Fibroblast of skin of scalp (primary cell): ENCODE data around the gene PPFIA1.
A peak's percentile ranks its signal among the peaks of the same experiment; 100 is the strongest.
"Not testable (repeated sequence)": the region's sequence is repeated elsewhere in the genome, so short reads cannot be mapped to it uniquely, and the experiment has no call there.

Experiments used
- DNase-seq: peaks from one replicate; pipeline ENCODE4 v3.0.0-alpha.2; 2013

PPFIA1 gene

DNA sequence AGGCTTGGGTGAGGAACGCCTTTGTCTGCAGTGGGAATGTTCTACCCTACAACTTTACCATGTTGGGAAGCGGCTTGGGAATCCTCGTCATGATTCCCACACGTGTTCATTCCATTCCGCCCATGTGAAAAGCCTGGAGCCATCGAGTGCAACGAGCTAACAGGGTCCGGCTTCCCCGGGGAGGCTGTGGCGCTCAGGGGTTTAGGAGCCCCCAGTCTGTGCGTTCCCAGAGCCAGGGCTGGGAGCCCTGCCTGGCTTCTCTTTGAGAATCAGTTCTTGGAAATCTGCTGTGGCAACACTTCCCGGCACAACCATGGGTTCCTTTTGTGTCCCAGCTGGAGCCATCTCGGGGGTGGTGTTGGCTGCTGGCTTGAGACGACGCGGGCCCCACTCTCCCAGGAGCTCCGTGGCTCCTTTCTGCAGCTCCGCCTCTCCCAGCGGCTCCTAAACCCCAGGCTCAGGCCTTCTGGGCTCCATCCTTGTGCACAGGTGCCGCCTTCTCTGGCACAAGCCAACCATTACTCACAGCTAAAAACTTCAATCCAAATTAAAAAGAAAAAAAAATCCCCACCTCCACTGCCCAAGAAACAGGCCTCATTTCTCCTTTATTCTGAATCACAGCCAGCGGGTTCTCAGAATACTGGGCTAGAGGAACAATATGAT lies 18.7 kb upstream of the PPFIA1 start:
- DNase-seq, result no peak

DNA sequence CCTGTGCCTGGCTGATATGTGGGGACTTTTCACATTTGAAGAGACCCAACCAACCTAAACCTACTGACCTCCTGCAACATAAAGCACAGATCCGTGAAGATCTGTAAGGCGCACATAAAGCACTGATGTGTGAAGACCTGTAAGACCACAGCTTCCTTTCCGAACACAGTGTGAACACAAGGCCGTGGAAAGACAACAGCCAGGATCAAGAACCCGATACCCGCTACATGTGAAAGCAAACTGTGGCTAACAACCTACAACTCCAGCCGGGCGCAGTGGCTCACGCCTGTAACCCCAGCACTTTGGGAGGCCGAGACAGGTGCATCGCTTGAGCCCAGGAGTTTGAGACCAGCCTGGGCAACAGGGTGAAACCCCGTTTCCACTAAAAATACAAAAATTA lies 17.6 kb upstream of the PPFIA1 start:
- no peak for DNase-seq

DNA sequence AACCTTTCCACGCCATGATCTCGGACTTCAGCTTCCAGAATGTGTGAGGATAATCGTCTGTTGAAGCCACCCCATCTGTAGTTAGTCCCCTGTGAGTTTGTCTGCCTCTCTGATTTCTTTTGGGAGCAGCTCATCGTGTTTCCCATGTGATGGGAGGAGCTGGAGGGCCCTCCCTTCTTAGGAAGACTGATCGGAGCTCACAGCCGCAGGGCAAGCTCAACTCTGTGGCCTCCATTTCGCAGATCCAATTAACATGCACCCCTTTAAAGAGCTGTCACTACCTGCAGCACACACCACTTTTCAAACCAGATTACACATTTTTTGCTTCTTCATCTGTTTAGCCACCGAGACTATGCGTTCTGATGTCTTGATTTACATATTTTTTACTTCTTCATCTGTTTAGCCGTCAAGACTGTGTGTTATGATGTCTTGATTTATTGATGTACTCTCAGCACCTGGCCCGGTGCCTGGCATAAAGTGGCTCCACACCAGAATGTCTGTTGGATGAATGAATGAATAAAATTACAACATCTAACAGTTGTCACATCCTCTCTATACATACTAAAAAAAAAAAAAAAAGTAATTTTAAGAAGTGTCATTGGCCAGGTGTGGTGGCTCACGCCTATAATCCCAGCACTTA lies 14.9 kb upstream of the PPFIA1 start:
- DNase-seq, result no peak

DNA sequence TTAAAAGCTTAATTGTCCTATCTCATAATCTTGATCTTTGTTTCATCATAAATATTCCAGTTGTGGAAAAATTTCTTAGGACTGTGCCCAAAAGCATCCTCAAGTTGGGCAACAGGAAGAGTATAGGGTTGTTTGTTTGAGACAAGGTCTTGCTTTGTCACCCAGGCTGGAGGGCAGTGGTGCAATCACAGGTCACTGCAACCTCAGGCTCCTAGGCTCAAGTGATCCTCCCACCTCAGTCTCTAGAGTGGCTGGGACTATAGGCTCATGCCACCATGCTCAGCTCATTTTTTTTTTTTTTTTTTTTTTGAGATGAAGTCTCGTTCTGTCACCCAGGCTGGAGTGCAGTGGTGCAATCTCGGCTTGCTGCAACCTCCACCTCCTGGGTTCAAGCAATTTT lies 11.4 kb upstream of the PPFIA1 start:
- DNase-seq, result not testable (repeated sequence)

DNA sequence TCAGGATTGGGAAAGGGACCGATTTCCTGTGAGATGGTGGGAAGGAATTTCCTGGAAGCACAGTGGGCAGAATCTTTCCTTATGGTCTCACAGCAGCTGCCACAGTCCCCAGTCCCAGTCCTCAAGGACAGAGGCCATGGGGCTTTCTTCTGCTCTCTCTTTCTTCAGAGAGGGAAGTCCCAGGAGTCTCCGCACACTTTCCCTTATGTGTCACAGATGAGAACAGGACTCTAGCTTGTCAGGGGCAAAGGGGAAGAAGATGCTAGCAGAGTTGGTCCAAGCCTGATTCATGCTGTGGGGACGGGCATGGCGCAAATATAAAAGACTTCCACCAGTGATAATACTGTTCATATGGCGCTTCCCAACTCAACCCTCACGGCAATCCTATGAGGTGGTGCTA lies 7.5 kb upstream of the PPFIA1 start:
- no peak for DNase-seq

DNA sequence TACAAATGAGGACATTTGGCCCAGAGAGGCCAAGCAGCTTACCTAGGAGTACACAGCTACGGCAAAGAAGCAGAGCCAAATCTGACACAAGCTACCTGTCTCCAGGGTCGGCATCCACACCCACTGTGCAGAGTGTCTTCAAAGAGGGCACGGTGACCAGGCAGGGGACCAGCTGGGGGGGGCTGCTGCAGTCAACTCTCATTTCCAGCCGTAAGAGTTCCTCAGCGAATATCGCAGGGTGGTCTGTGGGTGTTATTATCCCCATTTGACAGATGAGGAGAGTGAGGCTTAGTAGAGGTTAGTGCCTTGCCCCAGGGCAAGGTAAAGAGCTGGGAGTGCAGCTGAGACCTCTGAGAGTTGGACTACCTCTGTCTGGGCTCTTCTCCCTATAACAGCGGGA lies 7.1 kb upstream of the PPFIA1 start:
- no peak for DNase-seq

DNA sequence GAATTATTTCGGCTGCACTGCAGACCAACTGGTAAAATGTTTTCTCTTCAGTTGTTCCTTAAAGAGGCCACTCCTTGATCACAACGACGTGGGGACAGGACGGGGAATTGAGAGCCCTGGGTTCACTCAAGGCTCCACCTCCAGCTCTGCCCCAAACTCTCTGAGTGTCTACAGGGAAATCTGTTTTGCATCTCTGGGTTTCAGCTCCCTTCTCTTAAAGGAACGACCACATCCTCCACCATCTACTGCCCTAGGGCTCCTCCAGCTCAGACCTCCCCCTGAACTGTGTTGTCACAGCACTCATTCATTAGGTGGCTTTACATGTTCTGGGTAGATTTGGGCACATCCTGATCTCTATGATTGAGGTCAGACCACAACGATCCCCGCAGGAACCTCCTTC lies 5.1 kb upstream of the PPFIA1 start:
- no peak for DNase-seq

DNA sequence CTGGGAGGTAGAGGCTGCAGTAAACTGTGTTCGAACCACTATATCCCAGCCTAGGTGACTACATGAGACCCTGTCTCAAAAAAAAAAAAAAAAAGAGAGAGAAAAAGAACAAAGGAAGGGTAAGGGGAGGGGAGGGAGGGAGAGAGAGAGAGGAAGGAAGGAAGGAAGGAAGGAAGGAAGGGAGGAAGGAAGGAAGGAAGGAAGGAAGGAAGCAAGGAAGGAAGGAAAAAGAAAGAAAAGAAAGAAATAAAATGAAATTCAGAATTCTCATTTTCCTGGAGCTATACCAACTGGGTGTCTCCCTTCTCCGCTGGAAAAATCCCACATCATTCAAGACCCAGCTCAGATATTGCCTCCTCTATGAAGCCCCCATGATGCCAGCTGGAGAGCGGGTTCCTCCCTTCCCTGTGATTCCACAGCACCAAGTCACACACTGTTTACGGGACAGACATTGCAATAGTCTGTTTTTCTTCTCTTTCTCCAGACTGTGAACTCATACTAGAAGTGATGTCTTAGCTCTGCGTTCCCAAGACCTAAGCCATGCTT lies 3.0 kb upstream of the PPFIA1 start:
- no peak for DNase-seq

DNA sequence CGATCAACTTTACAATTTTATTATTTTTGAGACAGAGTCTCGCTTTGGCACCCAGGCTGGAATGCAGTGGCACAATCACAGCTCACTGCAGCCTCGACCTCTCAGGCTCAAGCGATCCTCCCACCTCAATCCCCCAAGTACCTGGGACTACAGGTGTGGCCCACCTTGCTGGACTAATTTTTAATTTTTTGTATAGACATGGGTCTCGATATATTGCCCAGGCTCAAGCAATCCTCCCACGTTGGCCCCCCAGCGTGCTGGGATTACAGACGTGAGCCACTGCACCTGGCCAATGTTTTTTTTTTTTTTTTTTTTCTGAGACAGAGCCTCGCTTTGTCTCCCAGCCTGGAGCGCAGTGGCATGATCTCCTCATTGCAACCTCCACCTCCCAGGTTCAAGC lies 2.0 kb upstream of the PPFIA1 start:
- no peak for DNase-seq

DNA sequence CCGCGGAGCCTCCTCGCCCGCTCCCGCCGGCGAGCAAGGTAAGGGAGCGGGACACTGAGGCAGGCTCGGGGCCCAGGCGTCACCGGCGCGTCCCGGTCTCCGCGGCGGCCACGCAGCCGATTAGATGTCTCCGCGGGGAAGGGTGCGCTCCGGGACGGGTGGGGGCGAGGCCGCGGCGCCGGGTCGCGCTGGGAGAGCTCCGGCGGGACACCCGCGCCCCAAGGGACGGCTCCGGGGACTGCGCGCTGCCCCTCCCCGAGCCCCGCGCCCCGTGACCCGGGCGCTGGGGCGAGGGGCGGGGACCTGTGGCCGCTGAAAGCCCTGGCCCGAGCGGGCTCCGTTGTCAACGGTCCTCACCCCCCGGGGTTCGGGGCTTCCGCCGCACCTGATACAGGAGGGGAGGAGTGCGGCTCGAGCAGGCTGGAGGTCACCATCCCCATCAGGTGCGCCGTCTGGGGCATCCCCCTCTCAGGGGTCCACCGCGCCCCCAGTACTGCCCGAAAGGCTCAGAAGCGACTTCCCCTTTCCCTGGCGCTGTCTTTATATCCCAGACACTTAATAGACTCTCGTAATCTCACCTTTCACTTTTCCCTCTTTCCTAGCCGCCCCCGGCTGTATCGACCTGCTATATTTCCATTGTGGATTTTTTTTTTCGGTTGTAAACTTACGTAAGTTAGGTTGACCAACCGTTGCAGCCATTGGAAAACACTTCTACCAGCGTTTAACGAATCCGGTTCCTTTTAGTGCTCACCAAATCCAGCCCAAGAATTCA lies 573 bp downstream of the PPFIA1 start:
- DNase-seq, result peak; percentile 51

DNA sequence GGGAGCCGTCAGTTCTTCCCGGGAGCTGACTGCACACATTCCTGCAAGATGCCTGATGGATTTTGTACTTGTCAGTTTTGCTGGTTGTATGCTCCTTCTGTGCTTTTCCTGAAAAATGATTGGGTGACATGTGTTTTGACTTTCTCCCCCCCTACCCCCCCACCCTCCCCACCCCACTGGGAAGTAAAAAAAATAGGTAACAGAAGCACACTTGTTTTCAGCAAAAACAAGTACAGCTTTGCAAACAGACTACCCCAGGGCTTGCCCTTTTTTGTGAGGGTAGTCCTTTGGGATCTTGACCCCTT lies 1.1 kb downstream of the PPFIA1 start:
- no peak for DNase-seq

DNA sequence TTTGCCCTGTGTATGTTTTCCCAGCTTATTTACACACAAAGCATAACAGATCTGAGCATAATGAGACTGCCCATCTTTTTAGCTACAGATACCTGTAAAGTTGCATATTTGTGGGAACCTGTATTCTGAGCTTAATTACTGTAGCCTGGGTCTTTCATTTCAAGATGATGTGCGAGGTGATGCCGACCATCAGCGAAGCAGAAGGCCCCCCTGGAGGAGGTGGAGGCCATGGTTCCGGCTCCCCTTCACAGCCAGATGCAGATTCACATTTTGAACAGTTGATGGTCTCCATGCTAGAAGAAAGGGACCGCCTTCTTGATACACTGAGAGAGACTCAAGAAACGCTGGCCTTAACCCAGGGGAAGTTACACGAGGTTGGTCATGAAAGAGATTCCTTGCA lies 1.5 kb downstream of the PPFIA1 start:
- no peak for DNase-seq

DNA sequence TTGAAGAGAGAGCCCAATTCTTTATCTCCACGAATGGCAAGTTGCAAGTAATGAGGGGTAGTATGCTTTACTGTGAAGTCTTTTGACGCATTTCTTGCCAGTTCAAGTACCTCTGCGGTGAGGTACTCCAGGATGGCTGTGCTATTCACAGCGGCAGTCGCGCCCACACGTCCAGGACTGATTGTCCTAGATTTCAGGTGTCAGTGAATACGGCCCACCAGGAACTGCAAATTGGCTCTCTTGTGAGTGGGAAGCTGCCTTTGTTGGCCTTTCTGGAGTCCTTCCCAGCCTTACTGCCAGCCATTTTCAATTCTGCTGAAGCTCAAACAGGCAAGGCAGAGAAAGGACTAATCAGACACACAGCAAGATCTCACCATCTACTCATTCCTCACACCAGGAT lies 8.5 kb downstream of the PPFIA1 start:
- no peak for DNase-seq

DNA sequence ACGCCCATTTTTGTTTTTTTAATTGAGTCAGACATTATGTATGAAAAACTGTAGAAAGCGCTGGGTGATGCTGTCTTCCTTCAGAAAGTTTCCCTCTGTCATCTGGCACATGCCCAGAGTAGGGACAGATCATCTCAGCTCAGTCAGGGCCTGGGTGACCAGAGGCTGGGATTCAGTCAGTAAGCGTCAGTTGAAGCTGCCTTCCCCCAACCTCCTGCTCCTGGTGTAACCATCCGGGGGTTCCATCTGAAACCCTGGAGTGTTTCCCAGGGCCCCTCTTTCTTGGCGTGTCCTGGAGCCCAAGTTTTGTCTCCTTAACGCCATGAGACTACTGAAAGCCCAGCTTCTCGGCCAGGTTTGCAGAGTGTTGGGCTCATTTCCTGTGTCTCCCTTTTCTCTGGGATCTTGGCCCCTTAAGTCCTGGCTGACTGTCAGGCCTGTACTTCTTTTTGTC lies 10.7 kb downstream of the PPFIA1 start:
- peak; percentile 61 for DNase-seq

DNA sequence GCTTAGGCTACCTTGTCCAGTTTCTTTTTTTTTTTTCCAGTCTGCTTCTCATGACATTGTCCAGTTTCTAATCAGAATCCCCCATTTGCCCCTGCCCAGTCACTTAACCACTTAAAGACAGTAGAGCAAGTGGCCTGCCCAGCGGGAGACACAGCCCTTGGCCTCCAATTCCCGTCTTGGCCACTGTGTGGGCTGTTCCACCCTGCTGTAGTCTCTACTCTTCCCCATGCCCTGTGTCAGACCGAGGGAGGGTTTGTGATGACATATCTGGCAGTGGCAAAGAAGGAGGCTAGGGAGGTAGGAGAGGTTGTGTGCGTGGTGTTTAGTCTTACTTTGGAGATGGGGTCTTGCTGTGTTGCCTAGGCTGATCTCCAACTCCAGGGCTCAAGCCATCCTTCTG lies 11.5 kb downstream of the PPFIA1 start:
- no peak for DNase-seq

DNA sequence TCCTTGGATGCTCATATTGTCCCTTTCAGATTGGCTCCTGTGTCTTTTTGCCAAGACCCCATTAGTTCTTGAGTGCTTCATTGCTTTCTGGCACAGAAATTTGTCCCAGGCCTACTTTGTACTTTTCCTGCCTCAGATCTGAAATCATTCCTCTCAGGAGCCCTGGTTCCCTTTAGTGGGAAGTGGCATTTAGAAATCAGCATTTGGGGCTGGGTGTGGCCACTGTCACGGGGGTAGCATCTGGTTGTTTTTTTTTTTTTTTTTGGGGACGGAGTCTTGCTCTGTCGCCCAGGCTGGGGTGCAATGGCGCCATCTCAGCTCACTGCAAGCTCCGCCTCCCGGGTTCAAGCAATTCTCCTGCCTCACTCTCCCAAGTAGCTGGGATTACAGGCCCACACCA lies 18.2 kb downstream of the PPFIA1 start:
- DNase-seq, result no peak

DNA sequence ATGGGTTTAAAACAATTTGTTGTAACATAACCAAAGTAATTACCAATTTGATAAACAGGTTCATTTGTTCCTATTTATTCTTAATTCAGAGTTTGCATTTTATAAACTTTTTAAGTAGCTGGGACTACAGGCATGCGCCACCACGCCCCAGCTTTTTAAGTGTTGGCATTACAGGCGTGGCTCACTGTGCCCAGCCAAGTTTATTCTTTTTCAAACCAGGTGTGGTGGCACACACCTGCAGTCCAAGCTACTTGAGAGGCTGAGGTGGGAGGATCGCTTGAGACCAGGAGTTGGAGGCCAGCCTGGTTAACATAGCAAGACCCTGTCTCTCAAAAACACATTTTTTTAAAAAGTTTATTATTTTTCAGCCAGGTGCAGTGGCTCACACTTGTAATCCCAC lies 19.1 kb downstream of the PPFIA1 start:
- DNase-seq, result no peak

DNA sequence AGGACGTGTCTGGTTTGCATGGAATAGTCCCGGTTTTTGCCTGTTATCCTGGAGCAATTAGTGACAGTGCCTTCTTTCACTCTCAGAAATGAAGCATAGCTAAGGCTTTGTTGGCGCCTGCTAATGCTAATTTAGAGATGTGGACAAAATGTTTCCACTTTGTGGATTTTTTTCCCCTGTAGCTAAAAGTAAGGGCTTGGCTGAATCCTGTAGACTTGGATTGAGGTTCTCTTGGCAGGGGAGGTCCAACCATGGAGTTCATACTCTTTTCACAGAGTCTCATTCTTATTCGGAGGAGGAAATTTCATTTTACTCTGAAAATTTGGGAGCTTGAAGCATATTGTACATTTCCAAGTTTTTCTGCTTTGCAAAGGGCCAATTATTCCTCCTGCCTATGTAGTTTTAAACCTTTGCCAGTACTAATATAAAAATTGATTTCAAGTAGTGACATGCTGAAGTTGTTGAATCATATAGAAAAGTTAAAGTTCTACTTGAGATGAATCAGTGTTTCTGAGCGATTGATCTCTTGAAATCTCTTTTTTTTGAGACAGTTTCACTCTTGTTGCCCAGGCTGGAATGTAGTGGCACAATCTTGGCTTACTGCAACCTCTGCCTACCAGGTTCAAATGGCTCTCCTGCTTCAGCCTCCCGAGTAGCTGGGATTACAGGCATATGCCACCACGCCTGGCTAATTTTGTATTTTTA lies 20.0 kb downstream of the PPFIA1 start:
- DNase-seq, result no peak

DNA sequence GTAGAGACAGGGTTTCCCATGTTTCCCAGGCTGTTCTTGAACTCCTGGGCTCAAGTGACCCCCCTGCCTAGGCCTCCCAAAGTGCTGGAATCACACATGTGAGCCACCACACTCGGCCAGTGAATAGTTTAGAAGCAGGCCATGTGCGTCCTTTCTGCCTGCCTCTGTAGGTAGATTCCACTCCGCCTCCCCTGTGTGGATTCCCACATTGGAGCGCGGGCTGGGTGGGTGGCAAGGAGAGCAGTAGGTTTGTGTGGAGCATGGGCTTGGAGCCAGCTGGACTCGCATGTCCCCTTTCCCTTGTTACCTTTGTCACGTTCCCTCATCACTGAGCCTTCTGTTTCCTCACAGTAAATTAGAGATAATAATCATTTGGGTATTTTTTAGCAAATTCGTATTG lies 21.7 kb downstream of the PPFIA1 start:
- DNase-seq, result no peak

DNA sequence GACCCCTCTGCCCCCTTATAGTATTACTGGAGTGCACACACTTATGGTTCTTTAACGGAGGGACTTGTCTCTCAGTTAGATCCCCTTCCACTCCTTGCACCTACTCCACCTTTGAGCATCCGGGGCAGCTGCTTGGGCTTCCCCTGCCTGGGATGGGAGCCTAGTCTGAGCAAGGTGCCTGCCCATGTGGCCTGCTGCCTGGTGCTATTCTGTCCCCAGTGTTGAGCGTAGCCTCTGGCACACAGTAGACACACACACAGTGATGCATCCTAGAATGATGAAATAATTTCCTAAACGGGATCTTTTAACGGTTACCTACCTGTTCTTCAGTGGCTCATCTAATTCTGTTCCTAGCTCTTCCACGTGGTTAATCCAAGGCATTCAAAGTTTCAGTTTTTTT lies 22.4 kb downstream of the PPFIA1 start:
- DNase-seq, result no peak

DNA sequence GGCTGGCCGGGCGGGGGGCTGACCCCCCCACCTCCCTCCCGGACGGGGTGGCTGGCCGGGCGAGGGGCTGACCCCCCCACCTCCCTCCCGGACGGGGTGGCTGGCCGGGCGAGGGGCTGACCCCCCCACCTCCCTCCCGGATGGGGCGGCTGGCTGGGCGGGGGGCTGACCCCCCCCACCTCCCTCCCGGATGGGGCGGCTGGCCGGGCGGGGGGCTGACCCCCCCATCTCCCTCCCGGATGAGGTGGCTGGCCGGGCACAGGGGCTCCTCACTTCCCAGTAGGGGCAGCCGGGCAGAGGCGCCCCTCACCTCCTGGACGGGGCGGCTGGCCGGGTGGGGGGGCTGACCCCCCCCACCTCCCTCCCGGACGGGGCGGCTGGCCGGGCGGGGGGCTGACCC lies 24.7 kb downstream of the PPFIA1 start:
- DNase-seq, result not testable (repeated sequence)

DNA sequence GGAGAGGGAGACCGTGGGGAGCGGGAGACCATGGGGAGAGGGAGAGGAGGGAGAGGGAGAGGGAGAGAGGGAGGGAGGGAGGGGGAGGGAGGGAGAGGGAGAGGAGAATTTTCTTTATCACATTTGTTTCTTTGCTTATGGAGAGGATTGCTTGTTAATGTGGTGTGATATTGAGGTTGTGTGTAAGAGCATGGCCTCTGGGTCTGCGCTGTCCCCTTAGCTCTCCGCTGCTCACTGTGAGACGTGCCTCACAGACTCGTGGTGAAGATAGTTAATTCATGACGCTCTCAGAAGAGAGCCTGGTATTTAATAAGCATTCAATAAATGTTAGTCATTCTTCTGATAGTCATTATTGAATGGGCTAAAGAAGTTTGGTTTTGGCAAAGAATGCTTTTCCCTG lies 26.2 kb downstream of the PPFIA1 start:
- peak; percentile 42 for DNase-seq

DNA sequence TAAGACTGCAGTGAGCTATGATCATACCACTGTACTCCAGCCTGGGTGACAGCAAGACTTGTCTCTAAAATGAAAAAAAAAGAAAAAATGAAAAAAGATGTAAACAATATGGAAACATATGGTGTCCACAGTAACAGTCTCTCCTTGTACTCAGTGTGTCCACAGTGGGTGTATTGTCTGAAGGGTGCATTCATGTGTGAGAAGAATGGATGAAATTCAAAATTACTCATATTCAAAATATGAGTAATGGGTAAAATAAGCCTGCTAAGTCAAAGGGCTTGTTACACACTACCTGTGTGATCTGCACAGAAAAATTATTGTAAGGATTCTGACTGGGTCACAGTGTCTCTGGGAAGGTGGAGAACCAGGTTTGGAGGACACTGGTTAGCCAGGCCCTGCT lies 26.9 kb downstream of the PPFIA1 start:
- DNase-seq, result peak; percentile 30
